Measurements from ENCODE around the gene CEACAM19. TPM values are rescaled to one million over a fixed set of nuclear protein-coding genes. Genes with fewer than 3 reads are reported as not detected.
A peak's percentile ranks its signal among the peaks of the same experiment; 100 is the strongest.

The CEACAM19 gene
- polyA plus RNA-seq, 3 donors: 7.6 TPM; not detected in 2

DNA sequence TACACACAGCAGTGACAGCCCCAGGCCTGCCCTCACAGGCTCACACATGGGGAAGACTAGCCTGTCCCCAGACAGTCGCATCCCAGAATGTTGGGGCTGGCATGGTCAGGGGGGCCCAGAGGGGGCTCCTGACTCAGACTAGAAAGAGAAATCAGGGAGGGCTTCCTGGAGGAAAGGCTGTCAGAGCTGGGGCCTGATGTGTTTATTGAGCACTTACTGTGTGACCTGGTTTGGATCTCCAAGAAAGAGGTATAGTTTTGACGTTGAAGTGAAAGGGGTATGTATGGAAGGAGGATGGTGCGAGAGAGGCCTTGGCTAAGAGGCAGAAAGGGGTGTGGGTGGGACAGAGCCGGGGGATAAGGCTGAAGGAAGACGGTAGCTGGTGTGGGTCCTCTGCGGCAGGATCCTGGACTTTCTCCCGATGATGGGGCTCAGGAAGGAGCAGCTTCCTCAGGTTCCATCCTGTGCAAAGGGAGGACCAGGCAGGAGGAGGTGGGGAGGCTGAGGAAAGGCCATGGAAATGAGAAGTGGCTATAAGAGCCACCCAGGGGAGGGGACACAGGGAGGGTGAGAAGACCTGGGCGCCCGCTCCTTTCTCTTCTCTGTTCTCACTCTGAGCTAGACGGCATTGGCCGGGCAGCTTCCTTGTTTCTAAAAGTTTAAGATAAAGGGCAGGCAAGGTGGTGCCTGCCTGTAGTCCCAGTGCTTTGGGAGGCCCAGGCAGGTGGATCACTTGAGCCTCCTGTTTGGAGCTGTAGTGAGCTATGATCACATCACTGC, 61.1 kb downstream of the CEACAM19 start:
- peaks cover 0 to 2% of the 10 kb centered on the region in 2 donors for H3K36me3 Mint-ChIP-seq
- peak; percentile 50 to 60 (median 59) for DNase-seq
- peaks cover 0 to 5% (median 0%) of the 10 kb centered on the region in 7 donors for H3K9me3 Mint-ChIP-seq
- Histone ChIP-seq H3K36me3 (replicated peaks in 1 of 2; ENCODE audit: control insufficient read depth in 1 of 2, insufficient read depth in 2 of 2, low read length in 2 of 2) (no peaks in the 10 kb centered on the region), H3K79me2 (ENCODE audit: insufficient read depth, low read length) (no peaks in the 10 kb centered on the region), H3K9me3 (replicated peaks in 1 of 2; ENCODE audit: control insufficient read depth in 1 of 2, insufficient read depth in 1 of 2, low read length in 2 of 2) (no peaks in the 10 kb centered on the region), H3K4me2 (replicated peaks; ENCODE audit: extremely low read depth, low read length, poor library complexity, severe bottlenecking) (no peak overlapping the region), H3K27ac (ENCODE audit: low read depth in 1 of 2, low read length in 2 of 2) (no peak overlapping the region), H4K20me1 (ENCODE audit: insufficient read depth, low read length) (no peaks in the 10 kb centered on the region), H3K27me3 (ENCODE audit: control insufficient read depth in 2 of 2, insufficient read depth in 2 of 2, low read length in 2 of 2) (no peaks in the 10 kb centered on the region), H3K9ac (ENCODE audit: insufficient read depth, low read length, poor library complexity, severe bottlenecking) (no peak overlapping the region), H2AFZ (ENCODE audit: insufficient read depth, low read depth, low read length, poor library complexity, severe bottlenecking) (no peak overlapping the region), H3K4me1 (ENCODE audit: control insufficient read depth in 1 of 2, insufficient read depth in 2 of 2, low read length in 2 of 2) (peaks cover 39 to 57% of the 10 kb centered on the region in 2 donors), H3K4me3 (replicated peaks in 1 of 3; ENCODE audit: low read depth in 2 of 3, low read length in 3 of 3) (no peak overlapping the region)
- H3K4me3 Mint-ChIP-seq: no peak overlapping the region
- intact Hi-C loops (cut with micrococcal nuclease): loop anchor here in 1 of 2 donors (5.0 kb wide), 1 partner anchor 40 kb away; no protein-coding TSS in a partner anchor
- H3K27ac Mint-ChIP-seq: peak overlapping the region in 6 of 7 donors; percentile 12 to 70 (median 63)
- 76% methylated on average over 7 of the region's 11 CpGs for WGBS (ENCODE audit: insufficient coverage)
- H3K27me3 Mint-ChIP-seq (ENCODE audit: low read depth in 3 of 3): peaks cover 2 to 5% (median 2%) of the 10 kb centered on the region in 3 donors
- peaks cover 53% of the 10 kb centered on the region for H3K4me1 Mint-ChIP-seq
- TF ChIP-seq, protein P1, sequence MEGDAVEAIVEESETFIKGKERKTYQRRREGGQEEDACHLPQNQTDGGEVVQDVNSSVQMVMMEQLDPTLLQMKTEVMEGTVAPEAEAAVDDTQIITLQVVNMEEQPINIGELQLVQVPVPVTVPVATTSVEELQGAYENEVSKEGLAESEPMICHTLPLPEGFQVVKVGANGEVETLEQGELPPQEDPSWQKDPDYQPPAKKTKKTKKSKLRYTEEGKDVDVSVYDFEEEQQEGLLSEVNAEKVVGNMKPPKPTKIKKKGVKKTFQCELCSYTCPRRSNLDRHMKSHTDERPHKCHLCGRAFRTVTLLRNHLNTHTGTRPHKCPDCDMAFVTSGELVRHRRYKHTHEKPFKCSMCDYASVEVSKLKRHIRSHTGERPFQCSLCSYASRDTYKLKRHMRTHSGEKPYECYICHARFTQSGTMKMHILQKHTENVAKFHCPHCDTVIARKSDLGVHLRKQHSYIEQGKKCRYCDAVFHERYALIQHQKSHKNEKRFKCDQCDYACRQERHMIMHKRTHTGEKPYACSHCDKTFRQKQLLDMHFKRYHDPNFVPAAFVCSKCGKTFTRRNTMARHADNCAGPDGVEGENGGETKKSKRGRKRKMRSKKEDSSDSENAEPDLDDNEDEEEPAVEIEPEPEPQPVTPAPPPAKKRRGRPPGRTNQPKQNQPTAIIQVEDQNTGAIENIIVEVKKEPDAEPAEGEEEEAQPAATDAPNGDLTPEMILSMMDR (IDR thresholded peaks at IDR 0.05): no peak

Small RNA genes within 50 kb of the gene (small RNA-seq; reads per million reads assigned to genes)
- gene RF00285 (ENCODE audit: insufficient read length, low read depth): not detected

Other genes with a start within 250 kb of the CEACAM19 start
- under 1 TPM in 1 of 3 donors, not detected in 2; 0.03 TPM for gene ZNF229, start 223.0 kb upstream of the CEACAM19 start, polyA plus RNA-seq
- 1 to 10 TPM; 1.2 to 3.5 (median 2.7) TPM for gene ZNF180, start 171.0 kb upstream of the CEACAM19 start, polyA plus RNA-seq
- gene CEACAM20, start 141.8 kb upstream of the CEACAM19 start, polyA plus RNA-seq: not detected
- gene IGSF23, start 57.9 kb upstream of the CEACAM19 start, polyA plus RNA-seq: under 1 TPM; 0.23 to 0.46 (median 0.44) TPM
- 10 to 100 TPM; 10.1 to 20.2 (median 12.9) TPM for gene PVR, start 27.6 kb upstream of the CEACAM19 start, polyA plus RNA-seq
- not detected for gene CEACAM16, start 27.7 kb downstream of the CEACAM19 start, polyA plus RNA-seq
- 100 to 1,000 TPM in 1 of 3 donors, 10 to 100 TPM in 2; 18.7 to 160 (median 23.1) TPM for gene BCL3, start 77.2 kb downstream of the CEACAM19 start, polyA plus RNA-seq
- gene CBLC, start 106.4 kb downstream of the CEACAM19 start, polyA plus RNA-seq: not detected
- gene BCAM, start 137.6 kb downstream of the CEACAM19 start, polyA plus RNA-seq: under 1 TPM in 1 of 3 donors, not detected in 2; 0.09 TPM
- 10 to 100 TPM in 1 of 3 donors, 1 to 10 TPM in 2; 5.6 to 18.2 (median 9.3) TPM for gene NECTIN2, start 174.8 kb downstream of the CEACAM19 start, polyA plus RNA-seq
- 10 to 100 TPM; 15.0 to 25.4 (median 16.4) TPM for gene TOMM40, start 219.8 kb downstream of the CEACAM19 start, polyA plus RNA-seq
- 1 to 10 TPM in 1 of 3 donors, under 1 TPM in 1, not detected in 1; 0.30 to 1.0 TPM for gene APOE, start 234.3 kb downstream of the CEACAM19 start, polyA plus RNA-seq
- gene APOC1, start 243.1 kb downstream of the CEACAM19 start, polyA plus RNA-seq: under 1 TPM in 1 of 3 donors, not detected in 2; 0.20 TPM

Measured in CD14-positive monocyte (primary cell).